Ammon's horn (tissue), 1 donor: ENCODE results near the gene ZNF225.
A peak's percentile ranks its signal among the peaks of the same experiment; 100 is the strongest.
"Not testable (repeated sequence)": the region's sequence is repeated elsewhere in the genome, so short reads cannot be mapped to it uniquely, and the experiment has no call there.

Experiments
- DNase-seq: peaks from one replicate; pipeline ENCODE4 v3.0.0-alpha.2; 2016; ENCODE audit warnings: low spot score

The ZNF225 gene

DNA sequence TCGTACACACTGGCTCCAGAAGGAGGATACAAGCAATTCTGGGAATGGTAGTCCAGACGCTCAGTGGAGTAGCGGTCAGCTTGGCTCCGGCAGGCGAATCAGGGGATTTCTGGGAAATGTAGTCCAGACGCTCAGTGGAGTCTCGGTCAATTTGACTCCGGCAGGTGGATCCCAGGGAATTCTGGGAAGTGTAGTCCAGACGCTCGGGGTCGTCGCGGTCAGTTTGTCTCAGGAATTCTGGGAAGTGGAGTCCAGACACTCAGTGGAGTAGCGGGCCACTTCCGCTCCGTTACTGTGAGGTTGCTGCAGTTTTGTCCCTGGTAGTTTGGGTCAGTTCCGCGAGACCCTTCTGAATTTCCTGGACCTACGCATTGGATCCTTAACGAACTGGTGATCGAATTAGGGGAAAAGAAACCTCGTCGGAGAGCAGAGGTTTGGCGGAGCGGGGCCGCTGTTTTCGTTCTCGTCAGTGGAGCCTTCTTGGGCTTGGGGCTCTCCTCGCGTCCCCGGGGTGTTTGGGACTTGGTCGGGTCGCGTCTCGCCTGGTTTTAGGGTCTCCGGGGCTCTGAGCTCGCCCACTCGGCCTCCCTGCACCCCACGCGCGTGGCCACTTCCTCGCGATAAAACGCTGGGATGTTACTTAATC lies at the start of gene ZNF225:
Gene ZNF225 (plus strand): TSS at position 262 of the 646 bp plus-strand sequence. CDS start 2,429 bp downstream, outside the sequence.
- peak; percentile 99 for DNase-seq

DNA sequence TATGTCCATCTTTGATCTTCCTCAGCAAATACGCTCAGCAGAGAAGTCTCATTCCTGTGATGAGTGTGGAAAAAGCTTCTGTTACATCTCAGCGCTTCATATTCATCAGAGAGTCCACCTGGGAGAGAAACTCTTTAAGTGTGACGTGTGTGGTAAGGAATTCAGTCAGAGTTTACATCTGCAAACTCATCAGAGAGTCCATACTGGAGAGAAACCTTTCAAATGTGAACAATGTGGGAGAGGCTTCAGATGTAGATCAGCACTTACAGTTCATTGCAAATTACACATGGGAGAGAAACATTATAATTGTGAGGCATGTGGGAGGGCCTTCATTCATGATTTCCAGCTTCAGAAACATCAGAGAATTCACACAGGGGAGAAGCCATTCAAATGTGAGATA lies 46.9 kb upstream of the ZNF225 start:
- DNase-seq, result no peak

DNA sequence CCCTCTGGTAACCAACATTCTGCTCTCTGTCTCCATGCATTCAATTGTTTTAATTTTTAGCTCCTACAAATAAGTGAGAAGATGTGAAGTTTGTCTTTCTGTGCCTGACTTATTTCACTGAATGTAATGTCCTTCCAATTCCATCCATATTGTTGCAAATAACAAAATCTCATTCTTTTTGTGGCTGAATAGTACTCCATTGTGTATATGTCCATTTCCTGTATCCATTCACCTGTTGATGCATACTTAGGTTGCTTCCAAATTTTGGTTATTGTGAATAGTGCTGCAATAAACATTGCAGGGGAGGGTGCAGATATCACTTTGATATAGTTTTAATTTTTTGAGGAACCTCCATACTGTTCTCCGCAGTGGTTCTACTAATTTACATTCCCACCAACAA lies 43.8 kb upstream of the ZNF225 start:
- DNase-seq, result no peak

DNA sequence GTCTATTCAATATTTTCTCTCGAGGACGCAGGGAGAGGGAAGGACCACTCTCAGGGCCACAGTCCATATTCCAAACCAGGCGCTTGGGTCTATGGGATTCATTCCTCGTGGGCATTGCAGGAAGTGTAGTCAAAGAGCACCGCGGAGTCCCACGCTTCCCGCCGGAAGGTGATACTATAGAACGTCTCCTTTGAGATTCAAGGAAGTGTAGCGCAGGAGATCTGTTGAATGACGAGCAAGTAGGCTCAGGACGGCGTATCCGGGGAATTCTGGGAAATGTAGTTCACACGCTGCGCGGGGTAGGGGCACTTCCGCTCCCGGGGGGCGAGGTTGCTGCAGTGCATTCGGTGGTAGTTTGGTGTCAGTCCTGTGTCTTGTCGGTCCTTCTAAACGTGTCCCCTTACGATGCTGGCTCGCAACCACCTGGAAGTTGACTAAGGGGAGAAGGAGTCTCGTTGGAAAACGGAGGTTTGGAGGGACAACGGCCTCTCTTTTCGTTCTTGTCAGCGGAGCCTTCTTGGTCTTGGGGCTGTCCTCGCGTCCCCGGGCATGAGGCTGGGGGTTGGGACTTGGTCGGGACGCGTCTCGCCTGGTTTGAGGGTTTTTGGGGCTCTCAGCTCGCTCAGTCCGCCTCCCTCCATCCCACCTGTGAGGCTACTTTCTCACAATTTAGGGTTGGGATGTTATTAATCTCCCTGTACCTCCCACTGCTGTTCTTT lies 41.2 kb upstream of the ZNF225 start, which contains the start of gene ZNF284:
Gene ZNF284 (plus strand): TSS at position 336 of the 719 bp plus-strand sequence. CDS start 4,231 bp downstream, outside the sequence.
- DNase-seq, result peak; percentile 96

DNA sequence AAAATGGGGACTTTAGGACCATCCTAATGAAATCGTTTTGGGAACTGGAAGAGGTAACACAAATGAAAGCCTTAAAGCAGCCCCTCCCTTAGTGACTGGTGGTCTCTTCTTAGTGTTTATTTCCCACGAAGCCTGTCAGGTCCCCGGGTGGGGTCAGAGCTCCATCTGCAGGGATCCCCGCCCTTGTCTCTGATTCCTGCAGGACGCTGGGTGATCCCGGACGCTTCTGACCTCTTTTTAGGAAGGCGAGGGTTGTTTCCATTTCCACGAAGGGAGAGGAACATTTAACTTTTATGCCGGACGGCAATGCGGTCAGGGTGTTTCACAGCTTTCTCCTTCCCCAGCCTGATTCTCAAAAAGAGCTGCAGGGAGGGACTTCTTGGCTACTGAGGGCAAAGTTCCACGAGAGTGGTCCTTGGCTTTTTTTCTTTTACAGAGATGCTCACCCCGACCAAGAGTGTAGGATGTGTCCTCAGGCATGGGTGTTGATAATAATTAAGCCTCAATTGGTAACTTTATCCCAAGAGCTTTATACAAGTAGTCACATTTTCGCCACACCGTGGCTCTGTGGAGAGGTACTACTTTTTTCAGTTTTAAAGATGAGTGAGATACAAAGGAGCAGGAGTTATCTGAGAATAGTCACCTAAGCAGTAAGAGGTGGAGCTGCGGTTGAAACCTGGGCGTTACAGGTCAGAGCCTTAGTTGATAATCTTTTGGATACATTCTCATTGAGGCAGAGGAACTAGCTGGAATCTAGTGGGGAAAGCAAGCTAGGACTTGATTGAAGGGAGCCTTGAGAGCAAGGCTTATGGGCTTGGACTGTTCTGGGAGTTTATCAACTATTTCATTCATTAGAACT lies 40.4 kb upstream of the ZNF225 start:
- DNase-seq, result no peak

DNA sequence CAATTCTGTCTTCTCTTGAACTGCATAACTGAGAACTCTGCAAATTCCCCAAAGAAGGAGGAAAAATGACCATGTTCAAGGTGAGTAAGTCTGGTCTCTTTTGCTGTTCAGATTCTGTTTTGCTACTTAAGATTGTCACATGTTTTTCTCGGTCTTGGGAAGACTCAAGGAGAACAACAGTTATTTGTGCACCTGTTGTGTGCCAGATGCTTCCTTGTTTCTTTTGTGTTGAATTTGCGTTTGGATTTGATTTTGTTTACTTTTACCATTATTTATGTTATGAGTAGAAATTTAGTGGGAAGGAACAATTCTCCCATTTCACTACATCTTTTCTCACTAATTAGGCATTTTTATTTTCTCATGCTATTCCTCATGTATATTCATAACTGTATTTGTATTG lies 36.9 kb upstream of the ZNF225 start:
- DNase-seq, result no peak

DNA sequence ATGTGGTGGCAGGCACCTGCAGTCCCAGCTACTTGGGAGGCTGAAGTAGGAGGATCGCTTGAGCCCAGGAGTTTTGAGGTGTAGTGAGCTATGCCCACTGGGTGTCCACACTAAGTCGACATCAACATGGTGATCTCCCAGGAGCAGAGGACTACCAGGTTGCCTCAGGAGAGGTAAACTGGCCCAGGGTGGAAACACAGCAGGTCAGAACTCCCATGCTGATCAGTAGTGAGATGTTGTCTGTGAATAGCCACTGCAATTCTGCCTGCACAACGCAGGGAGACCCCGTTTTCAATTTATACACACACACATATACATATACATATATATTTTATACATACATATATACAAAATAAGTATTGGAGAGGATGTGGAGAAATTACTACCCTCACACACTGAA lies 21.1 kb upstream of the ZNF225 start:
- DNase-seq, result no peak

DNA sequence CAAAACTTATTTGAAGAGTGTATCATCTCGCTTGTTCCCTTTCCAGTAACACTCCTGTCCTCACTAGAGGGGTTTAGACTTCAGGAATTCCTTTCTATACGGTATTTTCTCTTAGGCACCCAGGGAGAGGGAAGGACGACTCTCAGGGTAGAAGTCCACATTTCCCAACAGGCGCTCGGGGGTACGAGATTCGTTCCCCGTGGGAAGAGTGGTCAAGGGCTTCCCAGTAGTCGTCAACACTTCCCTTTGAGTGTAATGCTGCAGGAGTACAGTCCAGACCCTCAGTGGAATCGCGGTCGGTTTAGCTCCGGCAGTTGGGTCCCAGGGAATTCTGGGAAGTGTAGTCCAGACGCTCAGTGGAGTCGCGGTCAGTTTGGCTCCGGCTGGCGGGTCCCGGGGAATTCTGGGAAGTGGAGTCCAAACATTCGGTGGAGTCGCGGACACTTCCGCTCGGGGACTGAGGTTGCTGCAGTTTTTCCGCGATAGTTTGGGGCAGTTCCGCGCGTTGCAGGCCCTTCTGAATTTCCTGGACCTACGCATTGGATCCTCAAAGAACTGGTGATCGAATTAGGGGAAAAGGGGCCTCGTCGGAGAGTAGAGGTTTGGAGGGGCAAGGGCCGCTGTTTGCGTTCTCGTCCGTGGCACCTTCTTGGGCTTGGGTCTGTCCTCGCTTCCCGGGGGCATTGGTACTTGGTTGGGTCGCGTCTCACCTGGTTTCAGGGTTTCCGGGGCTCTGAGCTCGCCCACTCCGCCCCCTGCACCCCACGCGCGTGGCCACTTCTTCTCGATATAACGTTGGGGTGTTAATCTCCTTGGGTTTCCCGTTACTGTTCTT lies 19.1 kb upstream of the ZNF225 start, which contains the start of gene ZNF224:
Gene ZNF224 (plus strand): TSS at position 431 of the 835 bp plus-strand sequence. CDS start 3,513 bp downstream, outside the sequence.
- DNase-seq, result peak; percentile 95

DNA sequence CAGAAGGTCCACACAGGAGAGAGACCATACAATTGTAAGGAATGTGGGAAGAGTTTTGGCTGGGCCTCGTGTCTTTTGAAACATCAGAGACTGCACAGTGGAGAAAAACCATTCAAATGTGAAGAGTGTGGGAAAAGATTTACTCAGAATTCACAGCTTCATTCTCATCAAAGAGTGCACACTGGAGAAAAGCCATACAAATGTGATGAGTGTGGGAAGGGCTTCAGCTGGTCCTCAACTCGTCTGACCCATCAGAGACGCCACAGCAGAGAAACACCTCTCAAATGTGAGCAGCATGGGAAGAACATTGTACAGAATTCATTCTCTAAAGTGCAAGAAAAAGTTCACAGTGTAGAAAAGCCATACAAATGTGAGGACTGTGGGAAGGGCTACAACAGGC lies 5.4 kb upstream of the ZNF225 start:
- no peak for DNase-seq

DNA sequence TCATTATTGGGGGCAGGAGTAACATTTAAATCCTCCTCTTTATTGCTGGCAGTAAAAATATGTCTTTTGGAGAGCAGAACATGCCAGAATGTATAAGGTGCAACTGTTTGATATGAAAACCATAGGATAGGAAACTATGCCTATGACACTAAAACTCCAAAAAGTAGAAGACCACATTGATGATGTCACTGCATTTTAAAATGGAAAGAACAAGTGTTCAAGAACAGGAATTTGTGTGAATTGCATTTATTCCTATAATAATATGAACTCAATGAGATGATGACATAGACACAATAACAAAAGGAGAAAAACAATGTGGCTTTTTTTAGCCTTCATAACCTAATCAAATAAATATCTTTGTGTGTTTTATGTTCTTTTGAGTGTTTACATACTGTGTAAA lies 3.7 kb upstream of the ZNF225 start:
- no peak for DNase-seq

DNA sequence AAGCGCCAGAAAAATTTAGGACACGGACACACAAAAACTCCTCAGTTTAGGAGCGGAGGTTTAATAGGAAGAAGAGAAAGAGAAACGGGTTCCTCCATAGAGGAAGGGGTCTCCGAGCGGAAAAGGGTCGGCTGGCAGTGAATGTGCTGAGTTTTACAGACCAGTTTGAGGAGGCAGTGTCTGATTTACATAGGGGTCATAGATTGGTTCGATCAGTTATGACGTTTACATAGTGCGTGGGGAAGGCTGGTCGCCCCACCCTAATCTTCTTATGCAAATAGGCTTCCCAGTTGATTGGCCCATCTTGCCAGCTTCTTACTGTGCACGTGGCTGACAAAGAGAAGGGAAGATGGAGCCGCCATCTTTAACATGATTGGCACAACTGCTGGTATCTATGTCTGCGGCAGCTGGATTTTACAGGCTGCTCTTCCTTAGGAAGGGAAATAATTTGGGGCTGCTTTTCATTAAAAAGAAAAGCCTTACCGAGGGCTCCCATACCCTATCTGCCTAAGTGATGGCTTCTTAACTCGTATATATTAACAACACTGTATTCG lies 1.2 kb upstream of the ZNF225 start:
- DNase-seq, result peak; percentile 39

DNA sequence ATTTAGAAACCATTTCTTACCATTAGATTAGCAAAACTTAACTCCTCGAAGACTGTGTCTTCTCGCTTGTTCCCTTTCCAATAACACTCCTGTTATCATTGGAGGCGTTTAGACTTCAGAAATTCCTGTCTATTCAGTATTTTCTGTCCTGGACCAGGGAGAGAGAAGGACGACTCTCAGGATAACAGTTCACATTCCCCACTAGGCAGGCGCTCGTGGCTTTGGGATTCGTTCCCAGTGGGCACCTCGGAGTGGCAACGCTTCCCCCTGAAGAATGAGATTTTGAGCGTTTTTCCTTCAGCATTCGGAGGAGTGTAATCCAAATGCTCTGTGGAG lies 429 bp upstream of the ZNF225 start:
- DNase-seq, result no peak

DNA sequence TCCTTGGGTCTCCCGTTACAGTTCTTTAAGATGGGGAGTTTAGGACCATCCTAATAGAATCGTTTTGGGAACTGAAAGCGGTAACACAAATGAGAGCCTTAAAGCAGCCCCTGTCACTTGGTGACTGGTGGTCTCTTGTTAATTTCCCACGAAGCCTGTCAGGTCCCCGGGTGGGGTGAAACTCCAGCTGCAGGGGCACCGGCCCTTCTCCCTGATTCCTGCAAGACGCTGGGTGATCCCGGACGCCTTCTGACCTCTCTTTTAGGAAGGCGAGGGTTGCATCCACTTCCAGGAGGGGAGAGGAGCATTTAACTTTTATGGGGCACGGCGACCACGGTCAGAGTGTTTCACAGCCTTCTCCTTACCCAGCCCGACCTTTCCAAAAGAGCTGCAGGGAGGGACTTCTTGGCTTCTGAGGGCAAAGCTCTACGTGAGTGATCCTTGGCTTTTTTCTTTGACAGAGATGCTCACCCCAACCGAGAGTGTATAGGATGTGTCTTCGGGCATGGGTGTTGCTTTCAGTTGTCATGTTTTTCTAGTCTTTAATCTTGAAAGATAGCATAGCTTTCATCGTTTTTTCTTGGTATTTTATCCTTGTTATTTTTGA lies 688 bp downstream of the ZNF225 start:
- peak; percentile 5 for DNase-seq

DNA sequence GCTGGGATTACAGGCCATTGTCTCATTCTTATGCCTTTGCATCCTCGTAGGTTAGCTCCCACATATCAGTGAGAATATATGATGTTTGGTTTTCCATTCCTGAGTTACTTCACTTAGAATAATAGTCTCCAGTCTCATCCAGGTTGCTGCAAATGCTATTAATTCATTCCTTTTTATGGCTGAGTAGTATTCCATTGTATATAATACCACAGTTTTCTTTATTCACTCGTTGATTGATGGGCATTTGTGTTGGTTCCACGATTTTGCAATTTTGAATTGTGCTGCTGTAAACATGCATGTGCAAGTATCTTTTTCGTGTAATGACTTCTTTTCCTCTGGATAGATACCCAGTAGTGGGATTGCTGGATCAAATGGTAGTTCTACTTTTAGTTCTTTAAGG lies 8.0 kb downstream of the ZNF225 start:
- DNase-seq, result not testable (repeated sequence)

DNA sequence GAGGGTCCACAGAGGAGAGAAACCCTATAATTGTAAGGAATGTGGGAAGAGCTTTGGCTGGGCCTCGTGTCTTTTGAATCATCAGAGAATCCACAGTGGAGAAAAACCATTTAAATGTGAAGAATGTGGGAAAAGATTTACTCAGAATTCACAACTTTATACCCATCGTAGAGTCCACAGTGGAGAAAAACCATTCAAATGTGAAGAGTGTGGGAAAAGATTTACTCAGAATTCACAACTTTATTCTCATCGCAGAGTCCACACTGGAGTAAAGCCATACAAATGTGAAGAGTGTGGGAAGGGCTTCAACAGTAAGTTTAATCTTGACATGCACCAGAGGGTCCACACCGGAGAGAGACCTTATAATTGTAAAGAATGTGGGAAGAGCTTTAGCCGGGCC lies 18.8 kb downstream of the ZNF225 start:
- DNase-seq, result no peak

DNA sequence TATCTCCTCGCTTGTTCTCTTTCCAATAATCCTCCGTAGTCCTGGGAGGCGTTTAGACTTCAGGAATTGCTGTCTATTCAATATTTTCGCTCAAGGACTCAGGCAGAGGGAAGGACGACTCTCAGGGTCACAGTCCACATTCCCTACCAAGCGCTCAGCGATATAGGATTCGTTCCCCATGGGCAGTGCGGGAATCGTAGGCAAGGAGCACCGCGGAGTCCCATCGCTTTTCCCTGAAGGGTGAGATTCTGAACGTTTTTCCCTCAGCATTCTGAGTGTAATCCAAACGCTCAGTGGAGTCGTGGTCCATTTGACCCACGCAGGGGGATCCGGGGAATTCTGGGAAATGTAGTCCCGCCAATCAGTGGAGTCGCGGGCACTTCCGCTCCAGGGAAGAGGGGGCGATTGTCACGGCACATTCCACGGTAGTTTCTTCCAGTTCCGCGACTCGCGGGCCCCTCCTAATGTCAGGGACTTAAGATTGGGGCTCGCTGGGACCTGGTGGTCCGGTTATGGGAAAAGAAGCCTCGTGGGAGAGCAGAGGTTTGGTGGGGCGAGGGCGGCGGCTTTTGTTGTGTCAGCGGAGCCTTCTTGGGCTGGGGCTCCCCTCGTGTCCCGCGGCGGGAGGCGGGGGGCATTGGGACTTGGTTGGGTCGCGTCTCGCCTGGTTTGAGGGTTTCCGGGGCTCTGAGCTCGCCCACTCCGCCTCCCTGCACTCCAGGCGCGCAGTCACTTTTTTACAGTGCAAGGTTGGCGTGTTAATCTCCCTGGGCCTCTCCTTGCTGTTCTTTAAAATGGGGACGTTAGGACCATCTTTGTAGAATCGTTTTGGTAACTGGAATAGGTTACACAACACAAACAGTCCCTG lies 28.2 kb downstream of the ZNF225 start, which contains the start of gene ZNF234:
Gene ZNF234 (plus strand): TSS at position 364 of the 868 bp plus-strand sequence. CDS start 3,079 bp downstream, outside the sequence.
- peak; percentile 92 for DNase-seq

DNA sequence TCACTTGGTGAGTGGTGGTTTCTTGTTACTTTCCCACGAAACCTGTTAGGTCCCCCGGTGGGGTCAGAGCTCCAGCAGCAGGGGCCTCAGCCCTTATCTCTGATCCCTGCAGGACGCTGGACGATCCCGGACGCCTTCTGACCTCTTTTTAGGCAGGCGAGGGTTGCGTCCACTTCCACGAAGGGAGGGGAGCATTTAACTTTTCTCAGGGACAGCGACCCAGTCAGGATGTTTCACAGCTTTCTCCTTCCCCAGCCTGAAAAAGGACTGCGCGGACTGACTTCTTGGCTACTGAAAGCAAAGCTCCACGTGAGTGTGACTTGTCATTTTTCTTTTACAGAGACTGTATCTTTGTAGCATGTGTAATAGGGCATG lies 28.8 kb downstream of the ZNF225 start:
- peak; percentile 5 for DNase-seq

DNA sequence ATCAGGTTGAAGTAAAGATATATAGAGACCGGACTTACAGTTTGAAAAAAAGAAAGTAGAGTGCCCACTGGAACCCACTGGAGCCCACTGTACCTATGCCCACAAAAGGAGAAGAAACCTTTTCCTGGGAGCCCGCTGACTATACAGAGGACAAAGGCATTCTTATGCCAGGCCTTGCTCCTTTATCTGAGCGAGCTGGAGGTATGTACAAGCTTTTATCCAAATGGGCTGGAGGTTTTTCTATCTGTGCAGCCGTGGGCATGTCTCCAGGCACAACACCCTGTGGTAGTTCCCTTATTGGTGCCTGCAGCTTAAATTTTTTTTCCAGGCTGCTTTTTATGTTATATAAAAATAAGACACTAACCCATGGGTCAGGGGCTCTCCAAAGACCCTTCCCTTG lies 36.6 kb downstream of the ZNF225 start:
- DNase-seq, result no peak

DNA sequence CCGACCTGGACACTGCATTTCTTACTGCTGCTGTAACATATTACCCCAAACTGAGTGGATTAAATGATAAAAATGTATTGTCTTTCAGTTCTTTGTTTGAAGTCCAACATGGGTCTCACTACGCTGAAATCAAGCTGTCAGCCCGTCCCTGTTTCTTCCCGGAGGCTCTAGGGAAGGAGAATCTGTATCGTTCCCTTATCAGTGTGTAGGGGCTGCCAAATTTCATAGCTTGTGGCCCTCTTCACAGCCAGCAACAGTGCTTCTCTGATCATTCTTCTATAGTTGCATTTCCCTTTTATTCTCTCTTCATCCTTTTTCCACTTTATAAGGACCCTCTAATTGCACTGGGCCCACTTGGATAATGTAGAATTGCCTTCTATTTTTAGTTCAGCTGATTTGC lies 38.3 kb downstream of the ZNF225 start:
- DNase-seq, result no peak

DNA sequence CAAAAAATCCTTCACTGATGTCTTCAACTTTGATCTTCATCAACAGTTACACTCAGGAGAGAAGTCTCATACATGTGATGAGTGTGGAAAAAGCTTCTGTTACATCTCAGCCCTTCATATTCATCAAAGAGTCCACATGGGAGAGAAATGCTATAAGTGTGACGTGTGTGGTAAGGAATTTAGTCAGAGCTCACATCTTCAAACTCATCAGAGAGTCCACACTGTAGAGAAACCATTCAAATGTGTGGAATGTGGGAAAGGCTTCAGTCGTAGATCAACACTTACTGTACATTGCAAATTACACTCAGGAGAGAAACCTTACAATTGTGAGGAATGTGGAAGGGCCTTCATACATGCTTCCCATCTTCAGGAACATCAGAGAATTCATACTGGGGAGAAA lies 43.3 kb downstream of the ZNF225 start:
- DNase-seq, result no peak
